ENCODE results near the gene ZNF138.
"Not testable (repeated sequence)": the region's sequence is repeated elsewhere in the genome, so short reads cannot be mapped to it uniquely, and the experiment has no call there.

The ZNF138 gene

DNA sequence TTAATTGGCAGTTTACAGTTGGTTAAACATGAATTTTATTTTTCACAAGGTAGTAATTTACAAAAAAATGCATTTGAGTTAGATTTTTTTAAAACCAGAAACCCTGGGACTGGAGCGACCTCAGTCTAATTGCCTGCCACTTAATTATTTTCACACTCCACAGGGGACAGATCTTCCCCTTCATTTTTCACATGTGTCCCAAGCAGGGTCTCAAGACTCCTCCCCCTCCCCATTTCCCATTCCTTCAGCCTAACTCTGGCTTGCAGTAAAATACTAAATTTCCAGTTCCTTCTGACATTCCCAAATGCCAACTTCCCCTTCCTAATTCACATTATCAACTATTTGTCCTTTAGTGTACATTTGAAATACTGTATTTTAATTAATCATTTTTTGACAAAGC is 948 bp downstream of the ZNF138 start:
- peaks cover 19% of the 10 kb centered on the region for H3K9me3 ChIP-seq (ENCODE audit: low read length)
- H2AFZ ChIP-seq (ENCODE audit: low read depth, low read length) = no peak overlapping the region
- H3K4me3 ChIP-seq (ENCODE audit: low read length) = peak overlapping the region; percentile 70

DNA sequence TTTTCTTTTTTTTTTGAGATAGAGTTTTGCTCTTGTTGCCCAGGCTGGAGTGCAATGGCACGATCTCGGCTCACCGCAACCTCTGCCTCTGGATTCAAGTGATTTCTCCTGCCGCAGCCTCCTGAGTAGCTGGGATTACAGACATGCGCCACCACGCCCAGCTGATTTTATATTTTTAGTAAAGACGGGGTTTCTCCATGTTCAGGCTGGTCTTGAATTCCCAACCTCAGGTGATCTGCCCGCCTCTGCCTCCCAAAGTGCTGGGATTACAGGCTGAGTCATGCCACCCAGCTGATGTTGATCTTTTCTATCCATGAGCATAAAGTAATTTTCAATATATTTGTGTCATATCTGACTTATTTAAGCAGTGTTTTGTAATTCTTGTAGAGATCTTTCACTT is 4.9 kb downstream of the ZNF138 start:
- Histone ChIP-seq H3K4me1 (ENCODE audit: insufficient read depth, low read length) (peaks cover 11% of the 10 kb centered on the region), H3K36me3 (ENCODE audit: insufficient read depth, low read length) (peaks cover 67% of the 10 kb centered on the region), H3K9me3 (ENCODE audit: low read length) (peaks cover 25% of the 10 kb centered on the region)
- not testable (repeated sequence) for H2AFZ ChIP-seq (ENCODE audit: low read depth, low read length); H3K4me3 ChIP-seq (ENCODE audit: low read length); H3K27me3 ChIP-seq (ENCODE audit: insufficient read depth, low read length)

More for the DNA sequence above, 948 bp downstream of the ZNF138 start:
- Histone ChIP-seq H3K36me3 (ENCODE audit: insufficient read depth, low read length) (peaks cover 35% of the 10 kb centered on the region), H3K4me1 (ENCODE audit: insufficient read depth, low read length) (peaks cover 11% of the 10 kb centered on the region), H3K27me3 (ENCODE audit: insufficient read depth, low read length) (no peaks in the 10 kb centered on the region)

DNA sequence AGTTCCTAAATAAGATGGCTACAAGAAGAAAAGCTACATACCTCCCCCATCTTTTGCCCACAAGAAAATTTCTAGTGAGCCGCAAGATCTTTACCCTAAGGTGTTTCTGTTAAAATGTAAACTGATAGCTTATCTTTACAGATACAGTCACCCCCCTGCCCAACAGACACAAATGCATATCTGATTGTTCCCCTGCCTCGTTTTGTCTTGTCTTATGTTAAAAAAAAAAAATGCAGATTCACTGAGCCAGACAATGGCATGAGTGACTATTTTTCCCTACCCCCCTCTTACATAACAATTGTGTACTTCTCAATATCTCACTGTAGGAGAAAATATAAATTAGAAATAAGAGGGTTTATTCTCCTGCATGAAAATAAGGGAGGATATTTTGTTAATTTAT is 8.5 kb downstream of the ZNF138 start:
- Histone ChIP-seq H3K27me3 (ENCODE audit: insufficient read depth, low read length) (no peaks in the 10 kb centered on the region), H3K4me3 (ENCODE audit: low read length) (no peak overlapping the region), H2AFZ (ENCODE audit: low read depth, low read length) (no peak overlapping the region), H3K9me3 (ENCODE audit: low read length) (peaks cover 25% of the 10 kb centered on the region), H3K4me1 (ENCODE audit: insufficient read depth, low read length) (no peaks in the 10 kb centered on the region), H3K36me3 (ENCODE audit: insufficient read depth, low read length) (peaks cover 61% of the 10 kb centered on the region)

DNA sequence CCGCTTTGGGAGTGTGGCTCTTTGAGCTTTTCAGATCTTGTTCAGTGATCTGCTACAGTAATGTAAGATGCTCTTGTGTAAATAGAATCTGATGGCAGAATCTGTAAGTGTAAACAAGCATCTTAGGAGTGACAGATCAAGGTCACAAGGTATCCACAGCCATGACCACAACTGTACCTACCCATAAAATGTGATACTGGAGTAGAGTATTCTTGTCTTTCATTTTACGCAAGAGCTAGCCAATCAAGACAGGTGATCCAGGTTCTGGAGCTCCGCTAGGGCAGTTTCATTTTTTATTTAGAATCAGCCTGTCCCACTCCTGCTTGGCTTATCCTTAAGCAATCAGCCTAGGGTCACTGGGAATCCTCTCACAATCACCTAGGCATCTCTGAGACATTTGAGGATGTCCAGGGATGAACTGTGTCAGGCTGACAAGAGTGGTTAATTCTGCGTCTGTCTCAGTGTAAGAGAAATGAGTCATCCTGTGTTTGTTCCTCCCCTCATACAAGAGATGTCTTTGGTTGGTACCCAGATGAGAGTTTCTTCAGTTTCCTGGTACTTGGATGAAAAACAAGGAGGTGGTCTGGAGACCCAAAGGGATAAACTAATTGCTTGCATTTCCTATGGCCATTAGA is 13.6 kb downstream of the ZNF138 start:
- Histone ChIP-seq H3K27me3 (ENCODE audit: insufficient read depth, low read length) (no peaks in the 10 kb centered on the region), H2AFZ (ENCODE audit: low read depth, low read length) (no peak overlapping the region), H3K4me1 (ENCODE audit: insufficient read depth, low read length) (no peaks in the 10 kb centered on the region), H3K4me3 (ENCODE audit: low read length) (no peak overlapping the region), H3K9me3 (ENCODE audit: low read length) (peaks cover 17% of the 10 kb centered on the region), H3K36me3 (ENCODE audit: insufficient read depth, low read length) (peaks cover 36% of the 10 kb centered on the region)

DNA sequence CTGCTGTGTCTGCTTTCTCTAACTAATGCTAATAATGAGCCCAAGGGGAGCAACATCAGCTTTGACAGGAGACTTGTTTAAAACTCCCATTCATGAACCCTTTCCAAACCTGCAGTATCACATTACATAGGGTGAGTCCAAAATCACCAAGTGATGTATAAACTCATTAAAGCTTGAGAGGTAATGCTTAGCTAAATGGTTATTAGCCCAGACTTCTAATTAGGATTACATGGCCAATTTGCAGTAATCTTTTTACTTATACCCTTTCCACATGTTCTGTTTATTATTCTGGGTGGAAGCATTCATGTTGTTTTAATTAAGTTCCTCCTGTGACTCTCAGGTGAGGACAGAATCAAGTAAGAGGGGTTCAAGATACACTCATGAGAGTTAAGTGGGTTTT is 17.5 kb downstream of the ZNF138 start:
- Histone ChIP-seq H3K36me3 (ENCODE audit: insufficient read depth, low read length) (peaks cover 42% of the 10 kb centered on the region), H3K4me3 (ENCODE audit: low read length) (no peak overlapping the region), H2AFZ (ENCODE audit: low read depth, low read length) (no peak overlapping the region), H3K9me3 (ENCODE audit: low read length) (peaks cover 7% of the 10 kb centered on the region), H3K27me3 (ENCODE audit: insufficient read depth, low read length) (no peaks in the 10 kb centered on the region), H3K4me1 (ENCODE audit: insufficient read depth, low read length) (no peaks in the 10 kb centered on the region)

DNA sequence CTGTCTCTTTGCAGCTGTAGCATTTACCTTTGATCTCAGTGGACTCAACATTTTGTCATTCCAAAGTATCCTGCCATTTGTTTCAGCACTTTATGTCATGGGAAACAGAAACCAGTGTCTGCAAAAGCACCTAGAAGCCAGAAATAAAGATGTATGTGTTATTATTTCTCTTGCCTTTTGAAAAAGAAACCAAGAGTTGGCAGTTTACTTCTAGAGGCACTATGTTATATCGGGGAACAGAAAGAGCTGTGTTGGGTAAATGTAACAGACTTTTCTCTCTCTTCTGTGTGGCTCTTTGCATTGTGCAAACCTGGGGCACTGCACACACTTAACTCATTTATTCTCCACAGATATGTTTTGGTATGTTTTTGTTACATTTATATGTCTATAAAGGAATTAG is 36.7 kb downstream of the ZNF138 start:
- peaks cover 4% of the 10 kb centered on the region for H3K9me3 ChIP-seq (ENCODE audit: low read length)

DNA sequence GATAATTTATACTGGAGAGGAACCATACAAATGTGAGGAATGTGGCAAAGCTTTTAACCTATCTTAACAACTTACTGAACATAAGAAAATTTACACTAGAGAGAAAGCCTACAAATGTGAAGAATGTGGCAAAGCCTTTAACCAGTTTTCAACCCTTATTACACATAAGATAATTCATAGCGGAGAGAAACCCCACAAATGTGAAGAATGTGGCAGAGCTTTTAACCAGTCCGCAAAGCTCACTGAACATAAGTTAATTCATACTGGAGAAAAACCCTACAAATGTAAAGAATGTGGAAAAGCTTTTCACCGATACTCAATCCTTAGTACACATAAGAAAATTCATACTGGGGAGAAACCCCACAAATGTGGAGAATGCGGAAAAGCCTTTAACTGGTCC is 37.9 kb downstream of the ZNF138 start:
- no peak overlapping the region for H2AFZ ChIP-seq (ENCODE audit: low read depth, low read length)
- peaks cover 24% of the 10 kb centered on the region for H3K36me3 ChIP-seq (ENCODE audit: insufficient read depth, low read length)
- no peak overlapping the region for H3K4me3 ChIP-seq (ENCODE audit: low read length)
- H3K27me3 ChIP-seq (ENCODE audit: insufficient read depth, low read length) = no peaks in the 10 kb centered on the region
- H3K9me3 ChIP-seq (ENCODE audit: low read length) = peaks cover 2% of the 10 kb centered on the region
- no peaks in the 10 kb centered on the region for H3K4me1 ChIP-seq (ENCODE audit: insufficient read depth, low read length)

More for the DNA sequence above, 36.7 kb downstream of the ZNF138 start:
- Histone ChIP-seq H3K4me1 (ENCODE audit: insufficient read depth, low read length) (no peaks in the 10 kb centered on the region), H3K27me3 (ENCODE audit: insufficient read depth, low read length) (no peaks in the 10 kb centered on the region), H2AFZ (ENCODE audit: low read depth, low read length) (no peak overlapping the region), H3K4me3 (ENCODE audit: low read length) (no peak overlapping the region), H3K36me3 (ENCODE audit: insufficient read depth, low read length) (peaks cover 24% of the 10 kb centered on the region)

DNA sequence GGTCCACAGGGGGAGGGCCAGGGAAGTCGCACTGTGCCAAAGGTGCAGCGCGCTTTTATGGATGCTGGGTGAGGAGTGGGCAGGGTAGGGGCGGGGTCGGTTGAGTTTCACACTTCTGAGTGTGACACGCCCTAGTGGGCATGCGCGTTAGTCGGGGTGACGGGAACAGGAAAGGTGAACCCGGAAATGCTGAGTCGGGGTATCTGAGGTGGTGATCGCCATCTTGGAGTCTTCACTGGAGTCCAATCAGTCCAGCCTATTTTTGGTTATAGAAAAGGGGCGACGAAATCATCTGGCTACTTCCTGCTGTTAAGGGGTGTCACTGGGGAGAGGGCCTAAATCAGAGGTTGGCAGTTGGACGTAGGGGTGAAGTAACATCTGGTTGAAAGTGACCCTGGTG is 40.8 kb downstream of the ZNF138 start:
- Histone ChIP-seq H2AFZ (ENCODE audit: low read depth, low read length) (no peak overlapping the region), H3K9me3 (ENCODE audit: low read length) (peaks cover 2% of the 10 kb centered on the region), H3K4me1 (ENCODE audit: insufficient read depth, low read length) (no peaks in the 10 kb centered on the region), H3K36me3 (ENCODE audit: insufficient read depth, low read length) (peaks cover 22% of the 10 kb centered on the region), H3K27me3 (ENCODE audit: insufficient read depth, low read length) (no peaks in the 10 kb centered on the region), H3K4me3 (ENCODE audit: low read length) (no peak overlapping the region)

DNA sequence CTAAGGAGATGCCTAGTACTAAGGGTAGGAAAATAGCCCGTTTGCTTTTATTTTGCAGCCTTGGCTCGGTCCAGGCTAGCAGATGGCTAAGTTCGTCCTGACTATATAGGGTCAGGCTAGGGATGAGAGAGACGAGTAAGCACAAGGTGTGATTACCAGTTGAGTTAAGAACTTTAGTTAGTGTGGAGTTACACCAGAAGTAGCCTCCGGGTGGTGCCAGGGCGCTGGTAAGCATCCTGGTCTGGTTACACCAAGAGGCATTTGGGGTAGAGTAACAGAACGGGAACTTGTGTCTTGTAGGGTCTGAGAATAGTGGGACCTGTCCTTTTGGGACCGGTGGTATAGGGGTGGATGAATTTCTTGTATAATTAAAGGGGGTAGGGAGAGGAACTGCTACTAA is 41.6 kb downstream of the ZNF138 start:
- H3K27me3 ChIP-seq (ENCODE audit: insufficient read depth, low read length); H3K9me3 ChIP-seq (ENCODE audit: low read length); H3K4me1 ChIP-seq (ENCODE audit: insufficient read depth, low read length); H2AFZ ChIP-seq (ENCODE audit: low read depth, low read length); H3K4me3 ChIP-seq (ENCODE audit: low read length): not testable (repeated sequence)
- H3K36me3 ChIP-seq (ENCODE audit: insufficient read depth, low read length) = peaks cover 20% of the 10 kb centered on the region

DNA sequence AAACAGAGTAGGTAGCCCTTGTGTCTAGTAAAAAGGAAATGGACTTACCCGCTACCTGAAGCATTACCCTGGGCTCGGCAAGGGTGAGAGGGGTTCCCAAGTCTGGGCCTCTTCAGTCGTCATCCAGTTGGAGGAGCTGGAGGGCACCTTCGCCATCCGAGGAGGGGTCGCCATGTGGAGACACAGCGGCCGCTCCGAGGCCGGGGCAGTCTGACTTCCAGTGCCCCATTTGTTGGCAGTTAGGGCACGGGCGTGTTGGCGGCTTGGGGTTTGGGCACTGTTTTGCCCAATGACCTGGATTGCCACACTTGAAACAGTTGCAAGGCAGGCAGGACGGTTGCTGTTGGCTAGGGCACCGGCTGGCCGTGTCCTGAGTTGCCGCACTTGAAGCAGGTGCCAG is 43.8 kb downstream of the ZNF138 start:
- H3K4me1 ChIP-seq (ENCODE audit: insufficient read depth, low read length); H3K4me3 ChIP-seq (ENCODE audit: low read length); H3K27me3 ChIP-seq (ENCODE audit: insufficient read depth, low read length); H3K36me3 ChIP-seq (ENCODE audit: insufficient read depth, low read length); H2AFZ ChIP-seq (ENCODE audit: low read depth, low read length); H3K9me3 ChIP-seq (ENCODE audit: low read length): not testable (repeated sequence)

DNA sequence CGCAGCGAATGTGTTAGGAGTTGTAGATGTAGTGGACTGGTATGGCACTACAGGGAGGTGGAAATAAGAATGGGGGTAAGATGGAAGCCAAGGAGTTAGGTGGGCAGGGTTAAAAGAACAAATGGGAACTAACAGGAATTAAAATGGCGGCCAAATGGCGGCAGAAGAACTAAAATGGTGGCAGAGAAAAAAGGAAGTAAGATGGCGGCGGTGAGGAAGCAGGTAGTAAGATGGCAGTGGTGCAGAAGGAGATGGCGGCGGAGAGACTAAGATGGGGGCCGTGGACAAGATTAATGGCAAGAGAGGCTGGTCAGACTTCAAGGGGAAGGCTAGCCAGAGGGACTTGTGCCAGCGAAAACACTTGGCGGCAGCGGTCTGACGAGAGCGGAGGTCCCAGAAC is 44.5 kb downstream of the ZNF138 start:
- Histone ChIP-seq H3K4me1 (ENCODE audit: insufficient read depth, low read length) (no peaks in the 10 kb centered on the region), H3K9me3 (ENCODE audit: low read length) (no peaks in the 10 kb centered on the region), H3K4me3 (ENCODE audit: low read length) (no peak overlapping the region), H2AFZ (ENCODE audit: low read depth, low read length) (no peak overlapping the region), H3K27me3 (ENCODE audit: insufficient read depth, low read length) (no peaks in the 10 kb centered on the region), H3K36me3 (ENCODE audit: insufficient read depth, low read length) (no peaks in the 10 kb centered on the region)

DNA sequence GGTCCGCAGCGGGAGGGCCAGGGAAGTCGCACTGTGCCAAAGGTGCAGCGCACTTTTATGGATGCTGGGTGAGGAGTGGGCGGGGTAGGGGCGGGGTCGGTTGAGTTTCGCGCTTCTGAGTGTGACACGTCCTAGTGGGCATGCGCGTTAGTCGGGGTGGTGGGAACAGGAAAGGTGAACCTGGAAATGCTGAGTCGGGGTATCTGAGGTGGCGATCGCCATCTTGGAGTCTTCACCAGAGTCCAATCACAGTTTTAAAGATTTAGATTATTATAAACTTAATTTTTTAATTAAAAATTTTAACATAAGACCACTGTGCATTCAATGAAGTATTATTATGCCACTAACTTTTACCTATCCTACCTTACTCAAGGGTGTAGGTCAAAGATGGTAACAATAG is 45.7 kb downstream of the ZNF138 start:
- Histone ChIP-seq H3K36me3 (ENCODE audit: insufficient read depth, low read length) (no peaks in the 10 kb centered on the region), H3K9me3 (ENCODE audit: low read length) (no peaks in the 10 kb centered on the region), H3K4me1 (ENCODE audit: insufficient read depth, low read length) (no peaks in the 10 kb centered on the region), H2AFZ (ENCODE audit: low read depth, low read length) (no peak overlapping the region), H3K27me3 (ENCODE audit: insufficient read depth, low read length) (no peaks in the 10 kb centered on the region), H3K4me3 (ENCODE audit: low read length) (no peak overlapping the region)

DNA sequence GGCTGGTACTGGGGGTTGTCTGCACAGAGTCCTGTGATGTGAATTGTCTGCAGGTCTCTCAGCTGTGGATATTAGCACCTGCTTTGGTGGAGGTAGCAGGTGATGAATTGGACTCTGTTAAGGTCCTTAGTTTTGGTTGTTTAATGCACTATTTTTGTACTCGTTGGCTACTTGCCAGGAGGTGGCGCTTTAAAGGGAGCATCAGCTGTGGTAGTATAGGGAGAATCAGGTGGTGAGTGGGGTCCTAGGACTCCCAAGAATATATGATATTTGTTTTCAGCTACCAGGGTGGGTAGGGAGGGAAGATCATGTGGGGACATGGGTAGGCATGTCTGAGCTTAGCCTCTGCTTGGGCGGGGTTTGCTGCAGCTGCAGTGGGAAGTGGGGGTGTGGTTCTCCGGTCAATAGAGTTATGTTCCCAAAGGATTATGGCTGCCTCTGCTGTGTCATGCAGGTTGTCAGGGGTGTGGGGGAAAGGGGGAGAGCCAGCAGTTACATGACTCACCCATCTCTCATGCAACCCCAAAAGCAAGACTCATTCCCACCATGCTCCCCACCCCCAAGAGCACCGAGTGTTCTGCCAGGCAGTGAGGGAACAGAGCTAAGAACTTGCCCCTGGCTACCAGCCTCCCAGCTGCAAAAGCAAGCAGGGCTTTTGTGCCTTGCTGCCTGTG is 55.2 kb downstream of the ZNF138 start:
- H3K36me3 ChIP-seq (ENCODE audit: insufficient read depth, low read length) = no peaks in the 10 kb centered on the region
- H3K4me1 ChIP-seq (ENCODE audit: insufficient read depth, low read length) = no peaks in the 10 kb centered on the region
- no peak overlapping the region for H2AFZ ChIP-seq (ENCODE audit: low read depth, low read length)
- no peaks in the 10 kb centered on the region for H3K27me3 ChIP-seq (ENCODE audit: insufficient read depth, low read length)
- no peaks in the 10 kb centered on the region for H3K9me3 ChIP-seq (ENCODE audit: low read length)
- H3K4me3 ChIP-seq (ENCODE audit: low read length) = no peak overlapping the region

Measured in neuron (in vitro differentiated cells).